ENCODE data around the gene BRAP.

DNA sequence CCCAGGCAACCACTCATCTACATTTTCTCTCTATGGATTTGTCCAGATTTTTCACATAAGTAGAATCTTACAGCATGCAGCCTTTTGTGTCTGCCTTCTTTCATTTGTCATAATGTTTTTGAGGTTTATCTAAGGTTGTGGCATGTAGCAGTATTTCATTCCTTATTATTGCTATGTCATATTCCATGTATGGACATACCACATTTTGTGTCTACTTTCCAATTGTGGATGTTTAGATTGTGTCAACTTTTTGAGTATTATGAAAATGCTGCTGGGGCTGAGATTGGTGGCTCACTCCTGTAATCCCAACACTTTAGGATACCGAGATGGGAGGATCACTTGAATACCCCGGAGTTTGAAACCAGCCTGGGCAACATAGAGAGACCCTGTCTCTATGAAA is 83.4 kb downstream of the BRAP start:
- TF ChIP-seq, protein P1, sequence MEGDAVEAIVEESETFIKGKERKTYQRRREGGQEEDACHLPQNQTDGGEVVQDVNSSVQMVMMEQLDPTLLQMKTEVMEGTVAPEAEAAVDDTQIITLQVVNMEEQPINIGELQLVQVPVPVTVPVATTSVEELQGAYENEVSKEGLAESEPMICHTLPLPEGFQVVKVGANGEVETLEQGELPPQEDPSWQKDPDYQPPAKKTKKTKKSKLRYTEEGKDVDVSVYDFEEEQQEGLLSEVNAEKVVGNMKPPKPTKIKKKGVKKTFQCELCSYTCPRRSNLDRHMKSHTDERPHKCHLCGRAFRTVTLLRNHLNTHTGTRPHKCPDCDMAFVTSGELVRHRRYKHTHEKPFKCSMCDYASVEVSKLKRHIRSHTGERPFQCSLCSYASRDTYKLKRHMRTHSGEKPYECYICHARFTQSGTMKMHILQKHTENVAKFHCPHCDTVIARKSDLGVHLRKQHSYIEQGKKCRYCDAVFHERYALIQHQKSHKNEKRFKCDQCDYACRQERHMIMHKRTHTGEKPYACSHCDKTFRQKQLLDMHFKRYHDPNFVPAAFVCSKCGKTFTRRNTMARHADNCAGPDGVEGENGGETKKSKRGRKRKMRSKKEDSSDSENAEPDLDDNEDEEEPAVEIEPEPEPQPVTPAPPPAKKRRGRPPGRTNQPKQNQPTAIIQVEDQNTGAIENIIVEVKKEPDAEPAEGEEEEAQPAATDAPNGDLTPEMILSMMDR (conservative IDR thresholded peaks at IDR 0.05): no peak
- no peak for TF ChIP-seq ZFX (IDR thresholded peaks at IDR 0.05)
